C4-2B (cell line): ENCODE measurements around the gene LSM4.

Experiments used
- CTCF ChIP-seq: fragments of 450-650 bp; conservative IDR thresholded peaks from 2 replicates; pipeline ENCODE4 v1.5.1; 2017; ENCODE audit warnings: mild to moderate bottlenecking
- ZFX ChIP-seq: fragments of 450-650 bp; IDR thresholded peaks from 2 replicates; pipeline ENCODE4 v1.6.1; 2017

GRCh38 chr19:18271433-18271841 is 51.4 kb downstream of the LSM4 start:
- TF ChIP-seq CTCF (no peak), ZFX (no peak)
